ENCODE measurements around the gene TVP23A.

- TF ChIP-seq, protein P1, sequence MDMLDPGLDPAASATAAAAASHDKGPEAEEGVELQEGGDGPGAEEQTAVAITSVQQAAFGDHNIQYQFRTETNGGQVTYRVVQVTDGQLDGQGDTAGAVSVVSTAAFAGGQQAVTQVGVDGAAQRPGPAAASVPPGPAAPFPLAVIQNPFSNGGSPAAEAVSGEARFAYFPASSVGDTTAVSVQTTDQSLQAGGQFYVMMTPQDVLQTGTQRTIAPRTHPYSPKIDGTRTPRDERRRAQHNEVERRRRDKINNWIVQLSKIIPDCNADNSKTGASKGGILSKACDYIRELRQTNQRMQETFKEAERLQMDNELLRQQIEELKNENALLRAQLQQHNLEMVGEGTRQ (IDR thresholded peaks at IDR 0.05; ENCODE audit: borderline replicate concordance, low read depth, low read length): no peak
- TF ChIP-seq, protein P2, sequence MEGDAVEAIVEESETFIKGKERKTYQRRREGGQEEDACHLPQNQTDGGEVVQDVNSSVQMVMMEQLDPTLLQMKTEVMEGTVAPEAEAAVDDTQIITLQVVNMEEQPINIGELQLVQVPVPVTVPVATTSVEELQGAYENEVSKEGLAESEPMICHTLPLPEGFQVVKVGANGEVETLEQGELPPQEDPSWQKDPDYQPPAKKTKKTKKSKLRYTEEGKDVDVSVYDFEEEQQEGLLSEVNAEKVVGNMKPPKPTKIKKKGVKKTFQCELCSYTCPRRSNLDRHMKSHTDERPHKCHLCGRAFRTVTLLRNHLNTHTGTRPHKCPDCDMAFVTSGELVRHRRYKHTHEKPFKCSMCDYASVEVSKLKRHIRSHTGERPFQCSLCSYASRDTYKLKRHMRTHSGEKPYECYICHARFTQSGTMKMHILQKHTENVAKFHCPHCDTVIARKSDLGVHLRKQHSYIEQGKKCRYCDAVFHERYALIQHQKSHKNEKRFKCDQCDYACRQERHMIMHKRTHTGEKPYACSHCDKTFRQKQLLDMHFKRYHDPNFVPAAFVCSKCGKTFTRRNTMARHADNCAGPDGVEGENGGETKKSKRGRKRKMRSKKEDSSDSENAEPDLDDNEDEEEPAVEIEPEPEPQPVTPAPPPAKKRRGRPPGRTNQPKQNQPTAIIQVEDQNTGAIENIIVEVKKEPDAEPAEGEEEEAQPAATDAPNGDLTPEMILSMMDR (IDR thresholded peaks at IDR 0.05): no peak
- TF ChIP-seq IRF3 (IDR thresholded peaks at IDR 0.05; ENCODE audit: low read depth, low read length) (no peak), CHD2 (IDR thresholded peaks at IDR 0.05; ENCODE audit: low read length, partially characterized antibody) (no peak), POLR2AphosphoS5 (IDR thresholded peaks at IDR 0.05; ENCODE audit: low read depth, low read length) (no peak), FOXM1 (IDR thresholded peaks at IDR 0.05; ENCODE audit: low read depth) (no peak), EP300 (IDR thresholded peaks at IDR 0.05; ENCODE audit: borderline replicate concordance in 1 of 2, low read depth in 1 of 2, low read length in 1 of 2) (no peak), RFX5 (IDR thresholded peaks at IDR 0.05; ENCODE audit: low read length) (no peak), EZH2phosphoT487 (IDR thresholded peaks at IDR 0.05; ENCODE audit: borderline replicate concordance, low read depth) (no peak), TEAD4 (IDR thresholded peaks at IDR 0.05; ENCODE audit: borderline replicate concordance, insufficient read depth) (no peak), GATA2 (CRISPR knock-in tag; IDR thresholded peaks at IDR 0.05) (no peak)
Observed at GRCh38 chr16:10834130-10834529, 15.5 kb upstream of the TVP23A start.
